ENCODE measurements around the gene PRSS36. TPM values are rescaled to one million over a fixed set of nuclear protein-coding genes. Genes with fewer than 3 reads are reported as not detected.

The PRSS36 gene
- total and polyA plus RNA-seq, 9 of the 15 experiments (the other 6 are each of a cell fraction or from before 2014, with no cell fraction given) = 0.09 to 1.2 (median 0.54) TPM; not detected in 2

- TF ChIP-seq ZNF398 (CRISPR knock-in tag; IDR thresholded peaks at IDR 0.05) (no peak), HLTF (IDR thresholded peaks at IDR 0.05) (no peak), GABPA (tag; conservative IDR thresholded peaks at IDR 0.05; ENCODE audit: low read depth) (peak; percentile 57; the same call in 1 of the 2 replicates), NELFE (IDR thresholded peaks at IDR 0.05; ENCODE audit: insufficient read depth, insufficient read length) (no peak), TSC22D4 (tag; IDR thresholded peaks at IDR 0.05) (no peak), ILF3 (IDR thresholded peaks at IDR 0.05; ENCODE audit: borderline replicate concordance) (no peak), SMARCA5 (IDR thresholded peaks at IDR 0.05) (no peak), CREBBP (IDR thresholded peaks at IDR 0.05; ENCODE audit: low read depth, low read length) (no peak), SUPT5H (IDR thresholded peaks at IDR 0.05) (peak; percentile 60; the same call in 1 of the 2 replicates), SMARCA4 (IDR thresholded peaks at IDR 0.05) (no peak), DACH1 (IDR thresholded peaks at IDR 0.05; ENCODE audit: partially characterized antibody) (peak; percentile 38), ZSCAN29 (IDR thresholded peaks at IDR 0.05) (no peak), PCBP2 (IDR thresholded peaks at IDR 0.05; ENCODE audit: low read depth, low read length, poor library complexity, severe bottlenecking) (no peak), IRF1 (CRISPR knock-in tag; IDR thresholded peaks at IDR 0.05; ENCODE audit: borderline replicate concordance) (no peak), RCOR1 (IDR thresholded peaks at IDR 0.05; ENCODE audit: borderline replicate concordance in 1 of 2, low read depth in 2 of 2, low read length in 2 of 2) (peak in 1 of 2 experiments; percentile 52; a peak in 1 of 4 replicates), ZKSCAN1 (IDR thresholded peaks at IDR 0.05; ENCODE audit: low read depth, low read length) (peak; percentile 71), CREM (IDR thresholded peaks at IDR 0.05; ENCODE audit: low read depth) (peak; percentile 39), GATAD2A (IDR thresholded peaks at IDR 0.05) (peak; percentile 72; the same call in 1 of the 2 replicates)
- TF ChIP-seq, protein P1, sequence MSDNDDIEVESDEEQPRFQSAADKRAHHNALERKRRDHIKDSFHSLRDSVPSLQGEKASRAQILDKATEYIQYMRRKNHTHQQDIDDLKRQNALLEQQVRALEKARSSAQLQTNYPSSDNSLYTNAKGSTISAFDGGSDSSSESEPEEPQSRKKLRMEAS (CRISPR knock-in tag; IDR thresholded peaks at IDR 0.05) = peak; percentile 96
- TF ChIP-seq, protein P2, sequence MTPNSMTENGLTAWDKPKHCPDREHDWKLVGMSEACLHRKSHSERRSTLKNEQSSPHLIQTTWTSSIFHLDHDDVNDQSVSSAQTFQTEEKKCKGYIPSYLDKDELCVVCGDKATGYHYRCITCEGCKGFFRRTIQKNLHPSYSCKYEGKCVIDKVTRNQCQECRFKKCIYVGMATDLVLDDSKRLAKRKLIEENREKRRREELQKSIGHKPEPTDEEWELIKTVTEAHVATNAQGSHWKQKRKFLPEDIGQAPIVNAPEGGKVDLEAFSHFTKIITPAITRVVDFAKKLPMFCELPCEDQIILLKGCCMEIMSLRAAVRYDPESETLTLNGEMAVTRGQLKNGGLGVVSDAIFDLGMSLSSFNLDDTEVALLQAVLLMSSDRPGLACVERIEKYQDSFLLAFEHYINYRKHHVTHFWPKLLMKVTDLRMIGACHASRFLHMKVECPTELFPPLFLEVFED (CRISPR knock-in tag; conservative IDR thresholded peaks at IDR 0.05) = no peak
- TF ChIP-seq, protein P3, sequence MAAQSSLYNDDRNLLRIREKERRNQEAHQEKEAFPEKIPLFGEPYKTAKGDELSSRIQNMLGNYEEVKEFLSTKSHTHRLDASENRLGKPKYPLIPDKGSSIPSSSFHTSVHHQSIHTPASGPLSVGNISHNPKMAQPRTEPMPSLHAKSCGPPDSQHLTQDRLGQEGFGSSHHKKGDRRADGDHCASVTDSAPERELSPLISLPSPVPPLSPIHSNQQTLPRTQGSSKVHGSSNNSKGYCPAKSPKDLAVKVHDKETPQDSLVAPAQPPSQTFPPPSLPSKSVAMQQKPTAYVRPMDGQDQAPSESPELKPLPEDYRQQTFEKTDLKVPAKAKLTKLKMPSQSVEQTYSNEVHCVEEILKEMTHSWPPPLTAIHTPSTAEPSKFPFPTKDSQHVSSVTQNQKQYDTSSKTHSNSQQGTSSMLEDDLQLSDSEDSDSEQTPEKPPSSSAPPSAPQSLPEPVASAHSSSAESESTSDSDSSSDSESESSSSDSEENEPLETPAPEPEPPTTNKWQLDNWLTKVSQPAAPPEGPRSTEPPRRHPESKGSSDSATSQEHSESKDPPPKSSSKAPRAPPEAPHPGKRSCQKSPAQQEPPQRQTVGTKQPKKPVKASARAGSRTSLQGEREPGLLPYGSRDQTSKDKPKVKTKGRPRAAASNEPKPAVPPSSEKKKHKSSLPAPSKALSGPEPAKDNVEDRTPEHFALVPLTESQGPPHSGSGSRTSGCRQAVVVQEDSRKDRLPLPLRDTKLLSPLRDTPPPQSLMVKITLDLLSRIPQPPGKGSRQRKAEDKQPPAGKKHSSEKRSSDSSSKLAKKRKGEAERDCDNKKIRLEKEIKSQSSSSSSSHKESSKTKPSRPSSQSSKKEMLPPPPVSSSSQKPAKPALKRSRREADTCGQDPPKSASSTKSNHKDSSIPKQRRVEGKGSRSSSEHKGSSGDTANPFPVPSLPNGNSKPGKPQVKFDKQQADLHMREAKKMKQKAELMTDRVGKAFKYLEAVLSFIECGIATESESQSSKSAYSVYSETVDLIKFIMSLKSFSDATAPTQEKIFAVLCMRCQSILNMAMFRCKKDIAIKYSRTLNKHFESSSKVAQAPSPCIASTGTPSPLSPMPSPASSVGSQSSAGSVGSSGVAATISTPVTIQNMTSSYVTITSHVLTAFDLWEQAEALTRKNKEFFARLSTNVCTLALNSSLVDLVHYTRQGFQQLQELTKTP (IDR thresholded peaks at IDR 0.05; ENCODE audit: low read depth in 1 of 2, partially characterized antibody in 2 of 2) = no peak
Observed at GRCh38 chr16:31142109-31143010, 7.5 kb downstream of the PRSS36 start (continued).

Data from K562 (cell line).